Measurements from ENCODE around the gene ZBTB20. TPM values are rescaled to one million over a fixed set of nuclear protein-coding genes. Genes with fewer than 3 reads are reported as not detected.

ZBTB20 gene
- total RNA-seq, 1 donor: 32.9 TPM

DNA sequence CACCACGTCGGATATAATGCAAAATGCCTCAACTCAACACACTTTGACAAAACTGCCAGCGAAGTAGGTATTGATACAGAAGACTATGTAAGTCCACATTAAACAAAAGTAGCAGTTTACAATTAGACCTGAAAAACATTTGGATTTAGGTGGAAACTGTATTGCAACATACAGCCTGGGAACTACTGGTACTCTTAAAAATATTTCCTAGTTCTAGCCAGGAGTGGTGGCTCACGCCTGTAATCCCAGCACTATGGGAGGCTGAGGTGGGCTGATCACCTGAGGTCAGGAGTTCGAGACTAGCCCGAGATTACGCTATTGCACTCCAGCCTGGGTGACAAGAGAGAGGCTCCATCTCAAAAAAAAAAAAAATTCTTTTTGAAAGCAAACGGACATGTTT is 246.2 kb downstream of the ZBTB20 start:
- Histone ChIP-seq H3K79me2 (ENCODE audit: insufficient read depth, low read length) (no peaks in the 10 kb centered on the region), H4K20me1 (ENCODE audit: insufficient read depth, low read length) (no peaks in the 10 kb centered on the region), H2AFZ (ENCODE audit: low read length) (peak overlapping the region; percentile 70), H3K36me3 (ENCODE audit: insufficient read depth, low read length) (no peaks in the 10 kb centered on the region), H3K4me3 (ENCODE audit: insufficient read depth, low read length) (peak overlapping the region; percentile 68), H3K4me1 (ENCODE audit: insufficient read depth, low read length) (peaks cover 3% of the 10 kb centered on the region), H3K9me3 (ENCODE audit: low read depth, low read length) (no peaks in the 10 kb centered on the region), H3K4me2 (ENCODE audit: insufficient read depth, low read length) (peak overlapping the region; percentile 84), H3K27ac (ENCODE audit: low read depth, low read length) (peak overlapping the region; percentile 61), H3K27me3 (ENCODE audit: insufficient read depth, low read length) (no peaks in the 10 kb centered on the region)
- TF ChIP-seq CTCF (IDR thresholded peaks at IDR 0.05; ENCODE audit: extremely low read depth, low read depth, low read length): no peak
- no peak for DNase-seq (ENCODE audit: insufficient read length, low spot score, missing footprints)

DNA sequence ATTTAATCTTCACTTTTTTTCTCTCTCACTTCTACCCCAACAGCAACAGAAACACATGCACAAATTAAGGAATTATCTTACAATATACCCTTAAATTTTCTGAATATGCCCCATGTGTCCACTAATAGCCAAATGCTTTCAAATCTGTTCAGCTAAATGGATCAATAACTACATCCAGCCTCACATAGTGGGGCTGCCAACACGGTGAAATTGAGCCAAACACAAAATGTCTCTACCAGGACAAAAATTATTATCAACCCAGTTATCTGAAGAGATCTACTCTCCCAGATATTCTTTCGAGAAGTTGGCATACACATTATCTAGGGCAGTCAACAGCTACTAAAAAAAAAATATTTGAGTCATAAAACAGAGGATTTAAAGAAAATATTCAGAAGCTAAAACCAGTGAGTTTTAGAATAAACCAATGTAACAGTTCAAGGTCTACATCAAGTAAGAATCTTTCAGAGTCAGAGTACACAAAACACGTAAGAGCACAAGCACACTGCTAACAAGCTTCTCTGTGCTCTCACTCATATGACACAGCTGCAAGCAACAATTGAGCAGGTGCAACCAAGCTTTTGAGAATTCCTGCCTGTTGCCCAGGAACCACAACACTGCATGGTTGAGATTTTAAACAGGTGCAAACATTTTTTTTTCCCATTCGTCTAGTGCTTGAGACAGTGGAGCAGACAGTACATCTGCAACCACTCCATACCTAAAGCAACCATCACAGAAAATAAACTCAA is 247.7 kb downstream of the ZBTB20 start:
- Histone ChIP-seq H3K36me3 (ENCODE audit: insufficient read depth, low read length) (no peaks in the 10 kb centered on the region), H3K4me1 (ENCODE audit: insufficient read depth, low read length) (peaks cover 3% of the 10 kb centered on the region), H3K27me3 (ENCODE audit: insufficient read depth, low read length) (no peaks in the 10 kb centered on the region), H3K27ac (ENCODE audit: low read depth, low read length) (no peak overlapping the region), H4K20me1 (ENCODE audit: insufficient read depth, low read length) (no peaks in the 10 kb centered on the region), H3K79me2 (ENCODE audit: insufficient read depth, low read length) (no peaks in the 10 kb centered on the region), H2AFZ (ENCODE audit: low read length) (no peak overlapping the region), H3K4me3 (ENCODE audit: insufficient read depth, low read length) (no peak overlapping the region), H3K4me2 (ENCODE audit: insufficient read depth, low read length) (no peak overlapping the region), H3K9me3 (ENCODE audit: low read depth, low read length) (no peaks in the 10 kb centered on the region)
- TF ChIP-seq CTCF (IDR thresholded peaks at IDR 0.05; ENCODE audit: extremely low read depth, low read depth, low read length): no peak
- DNase-seq (ENCODE audit: insufficient read length, low spot score, missing footprints): no peak

GRCh38 chr3:114896978-114897377 is 250.1 kb downstream of the ZBTB20 start:
- no peak overlapping the region for H3K4me2 ChIP-seq (ENCODE audit: insufficient read depth, low read length)
- H3K36me3 ChIP-seq (ENCODE audit: insufficient read depth, low read length): no peaks in the 10 kb centered on the region
- no peaks in the 10 kb centered on the region for H3K27me3 ChIP-seq (ENCODE audit: insufficient read depth, low read length)
- no peak for TF ChIP-seq CTCF (IDR thresholded peaks at IDR 0.05; ENCODE audit: extremely low read depth, low read depth, low read length)
- no peak overlapping the region for H3K27ac ChIP-seq (ENCODE audit: low read depth, low read length)
- no peak overlapping the region for H3K4me3 ChIP-seq (ENCODE audit: insufficient read depth, low read length)
- no peak for DNase-seq (ENCODE audit: insufficient read length, low spot score, missing footprints)
- H2AFZ ChIP-seq (ENCODE audit: low read length): no peak overlapping the region
- H3K79me2 ChIP-seq (ENCODE audit: insufficient read depth, low read length): no peaks in the 10 kb centered on the region
- peaks cover 3% of the 10 kb centered on the region for H3K4me1 ChIP-seq (ENCODE audit: insufficient read depth, low read length)
- H3K9me3 ChIP-seq (ENCODE audit: low read depth, low read length): no peaks in the 10 kb centered on the region
- H4K20me1 ChIP-seq (ENCODE audit: insufficient read depth, low read length): no peaks in the 10 kb centered on the region

DNA sequence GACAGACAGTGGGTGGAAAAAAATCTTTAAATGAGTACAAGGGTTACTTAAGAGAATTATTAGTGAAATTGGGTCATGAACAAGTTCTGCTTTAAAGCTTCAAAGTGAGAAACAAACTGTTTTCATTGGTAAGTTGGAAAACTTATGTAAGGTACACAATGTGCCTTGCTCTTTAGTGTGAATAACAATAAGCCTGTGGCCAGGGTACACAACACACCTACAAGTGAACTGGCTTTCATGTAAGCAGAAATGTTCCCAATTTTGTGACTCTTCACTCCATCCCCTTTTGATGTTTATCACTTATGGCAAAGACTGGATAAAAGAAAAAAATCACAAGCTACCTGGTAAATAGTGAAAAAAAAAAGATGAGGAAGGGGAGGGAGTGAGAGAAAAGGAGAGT is 253.7 kb downstream of the ZBTB20 start:
- Histone ChIP-seq H3K4me2 (ENCODE audit: insufficient read depth, low read length) (no peak overlapping the region), H3K4me1 (ENCODE audit: insufficient read depth, low read length) (no peaks in the 10 kb centered on the region), H3K27me3 (ENCODE audit: insufficient read depth, low read length) (no peaks in the 10 kb centered on the region), H3K27ac (ENCODE audit: low read depth, low read length) (no peak overlapping the region), H2AFZ (ENCODE audit: low read length) (no peak overlapping the region), H3K36me3 (ENCODE audit: insufficient read depth, low read length) (no peaks in the 10 kb centered on the region), H3K79me2 (ENCODE audit: insufficient read depth, low read length) (no peaks in the 10 kb centered on the region), H3K9me3 (ENCODE audit: low read depth, low read length) (no peaks in the 10 kb centered on the region), H4K20me1 (ENCODE audit: insufficient read depth, low read length) (no peaks in the 10 kb centered on the region), H3K4me3 (ENCODE audit: insufficient read depth, low read length) (no peak overlapping the region)
- no peak for TF ChIP-seq CTCF (IDR thresholded peaks at IDR 0.05; ENCODE audit: extremely low read depth, low read depth, low read length)
- peak; percentile 25 for DNase-seq (ENCODE audit: insufficient read length, low spot score, missing footprints)
